Measurements from ENCODE around the gene NCOA7.

Gene NCOA7

GRCh38 chr6:125913145-125913544 lies 122.4 kb downstream of the NCOA7 start:
- H3K4me2 ChIP-seq, result no peak overlapping the region
- no peaks in the 10 kb centered on the region for H3K4me1 ChIP-seq

GRCh38 chr6:125913864-125914351 lies 123.1 kb downstream of the NCOA7 start:
- Histone ChIP-seq H3K36me3 (peaks cover 22% of the 10 kb centered on the region), H3K9ac (no peak overlapping the region), H3K9me3 (no peaks in the 10 kb centered on the region), H3K27me3 (no peaks in the 10 kb centered on the region), H3K4me1 (peaks cover 6% of the 10 kb centered on the region), H3K27ac (no peak overlapping the region), H3K4me3 (no peak overlapping the region), H4K20me1 (no peaks in the 10 kb centered on the region), H3K4me2 (no peak overlapping the region)
- no peak for TF ChIP-seq Cebpa-rat (IDR thresholded peaks at IDR 0.05)

More at GRCh38 chr6:125913145-125913544, 122.4 kb downstream of the NCOA7 start:
- TF ChIP-seq Cebpa-rat (IDR thresholded peaks at IDR 0.05), result no peak
- H3K27me3 ChIP-seq, result no peaks in the 10 kb centered on the region
- H3K27ac ChIP-seq, result no peak overlapping the region
- H3K36me3 ChIP-seq, result peaks cover 22% of the 10 kb centered on the region
- no peaks in the 10 kb centered on the region for H4K20me1 ChIP-seq
- no peaks in the 10 kb centered on the region for H3K9me3 ChIP-seq
- H3K4me3 ChIP-seq, result no peak overlapping the region
- no peak overlapping the region for H3K9ac ChIP-seq

DNA sequence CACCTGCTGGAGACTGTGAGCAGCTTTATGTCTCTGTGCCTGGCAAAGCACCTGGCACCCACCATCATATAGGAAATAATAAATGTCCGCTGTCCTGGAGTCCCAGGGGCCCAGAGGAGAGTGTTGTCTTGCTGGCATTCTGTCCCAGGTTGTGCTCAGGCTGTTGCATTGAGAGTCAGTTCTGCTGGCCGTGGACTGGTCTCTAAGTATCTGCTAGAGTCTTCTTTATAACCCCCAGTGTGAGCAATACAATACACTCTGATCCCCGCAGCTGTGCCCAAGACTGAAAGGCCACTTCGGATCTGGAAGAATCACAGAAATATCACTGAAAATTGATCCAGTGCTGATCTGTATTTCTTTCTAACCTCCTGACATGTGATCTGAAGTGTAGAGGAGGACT lies 127.5 kb downstream of the NCOA7 start:
- no peak overlapping the region for H3K4me3 ChIP-seq
- H3K9ac ChIP-seq, result no peak overlapping the region
- H3K36me3 ChIP-seq, result peaks cover 51% of the 10 kb centered on the region
- H4K20me1 ChIP-seq, result no peaks in the 10 kb centered on the region
- peaks cover 15% of the 10 kb centered on the region for H3K4me1 ChIP-seq
- H3K27me3 ChIP-seq, result no peaks in the 10 kb centered on the region
- no peak for TF ChIP-seq Cebpa-rat (IDR thresholded peaks at IDR 0.05)
- peak overlapping the region; percentile 68; the same call in 1 of the 2 replicates for H3K4me2 ChIP-seq
- no peak overlapping the region for H3K27ac ChIP-seq
- no peaks in the 10 kb centered on the region for H3K9me3 ChIP-seq

- peaks cover 57% of the 10 kb centered on the region for H3K36me3 ChIP-seq
- H3K27me3 ChIP-seq, result no peaks in the 10 kb centered on the region
- H4K20me1 ChIP-seq, result no peaks in the 10 kb centered on the region
- peak overlapping the region; percentile 15 for H3K9ac ChIP-seq
- H3K4me3 ChIP-seq, result no peak overlapping the region
- H3K9me3 ChIP-seq, result no peaks in the 10 kb centered on the region
- peak overlapping the region; percentile 68 for H3K4me2 ChIP-seq
- H3K27ac ChIP-seq, result peak overlapping the region; percentile 40
- peaks cover 15% of the 10 kb centered on the region for H3K4me1 ChIP-seq
- TF ChIP-seq Cebpa-rat (IDR thresholded peaks at IDR 0.05), result no peak
Observed at GRCh38 chr6:125918681-125919566, 128.2 kb downstream of the NCOA7 start.

DNA sequence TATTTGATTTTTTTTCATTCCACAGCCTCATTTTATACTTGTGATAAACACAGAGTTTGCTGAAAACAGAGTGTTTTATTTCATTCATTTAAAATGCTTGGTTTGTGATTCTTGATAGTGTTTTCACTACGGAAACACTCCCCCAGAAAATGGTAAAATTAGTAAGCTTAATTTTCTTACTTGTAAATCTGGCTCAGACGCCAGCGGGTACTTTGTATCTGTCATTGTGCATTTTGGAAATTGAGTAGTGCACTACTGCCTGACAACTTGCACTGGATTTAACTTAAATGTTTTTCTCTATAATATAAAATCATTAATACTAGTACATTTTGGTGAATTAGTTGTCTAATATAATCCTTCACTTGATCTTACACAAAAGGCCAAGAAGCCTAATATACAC lies 128.9 kb downstream of the NCOA7 start:
- H4K20me1 ChIP-seq, result no peaks in the 10 kb centered on the region
- H3K9ac ChIP-seq, result peak overlapping the region; percentile 12; the same call in 1 of the 2 replicates
- H3K27ac ChIP-seq, result peak overlapping the region; percentile 40; the same call in 1 of the 2 replicates
- peak overlapping the region; percentile 68 for H3K4me2 ChIP-seq
- no peaks in the 10 kb centered on the region for H3K27me3 ChIP-seq
- no peak for TF ChIP-seq Cebpa-rat (IDR thresholded peaks at IDR 0.05)
- peaks cover 20% of the 10 kb centered on the region for H3K4me1 ChIP-seq
- H3K4me3 ChIP-seq, result no peak overlapping the region
- no peaks in the 10 kb centered on the region for H3K9me3 ChIP-seq
- peaks cover 58% of the 10 kb centered on the region for H3K36me3 ChIP-seq

GRCh38 chr6:125922322-125922860 lies 131.6 kb downstream of the NCOA7 start:
- no peak overlapping the region for H3K4me2 ChIP-seq
- H3K9ac ChIP-seq, result no peak overlapping the region
- H3K27ac ChIP-seq, result no peak overlapping the region
- TF ChIP-seq Cebpa-rat (IDR thresholded peaks at IDR 0.05), result no peak
- no peaks in the 10 kb centered on the region for H3K27me3 ChIP-seq
- H4K20me1 ChIP-seq, result no peaks in the 10 kb centered on the region
- no peaks in the 10 kb centered on the region for H3K9me3 ChIP-seq
- peaks cover 40% of the 10 kb centered on the region for H3K36me3 ChIP-seq
- peaks cover 30% of the 10 kb centered on the region for H3K4me1 ChIP-seq
- H3K4me3 ChIP-seq, result no peak overlapping the region

- Histone ChIP-seq H4K20me1 (no peaks in the 10 kb centered on the region), H3K36me3 (peaks cover 44% of the 10 kb centered on the region), H3K27me3 (no peaks in the 10 kb centered on the region), H3K4me3 (no peak overlapping the region), H3K4me1 (peaks cover 37% of the 10 kb centered on the region), H3K9ac (no peak overlapping the region), H3K9me3 (no peaks in the 10 kb centered on the region), H3K4me2 (no peak overlapping the region), H3K27ac (no peak overlapping the region)
- no peak for TF ChIP-seq Cebpa-rat (IDR thresholded peaks at IDR 0.05)
Observed at GRCh38 chr6:125923366-125923877, 132.7 kb downstream of the NCOA7 start.

- H3K4me2 ChIP-seq, result no peak overlapping the region
- no peaks in the 10 kb centered on the region for H4K20me1 ChIP-seq
- H3K9ac ChIP-seq, result no peak overlapping the region
- H3K27ac ChIP-seq, result no peak overlapping the region
- no peaks in the 10 kb centered on the region for H3K9me3 ChIP-seq
- H3K4me1 ChIP-seq, result peaks cover 30% of the 10 kb centered on the region
- H3K4me3 ChIP-seq, result no peak overlapping the region
- H3K36me3 ChIP-seq, result peaks cover 44% of the 10 kb centered on the region
- no peaks in the 10 kb centered on the region for H3K27me3 ChIP-seq
- TF ChIP-seq Cebpa-rat (IDR thresholded peaks at IDR 0.05), result no peak
Observed at GRCh38 chr6:125924169-125924568, 133.4 kb downstream of the NCOA7 start.

- H3K4me2 ChIP-seq, result peak overlapping the region; percentile 46
- H4K20me1 ChIP-seq, result no peaks in the 10 kb centered on the region
- H3K27me3 ChIP-seq, result no peaks in the 10 kb centered on the region
- no peak for TF ChIP-seq Cebpa-rat (IDR thresholded peaks at IDR 0.05)
- peaks cover 44% of the 10 kb centered on the region for H3K36me3 ChIP-seq
- H3K27ac ChIP-seq, result no peak overlapping the region
- H3K4me3 ChIP-seq, result no peak overlapping the region
- H3K4me1 ChIP-seq, result peaks cover 24% of the 10 kb centered on the region
- H3K9ac ChIP-seq, result no peak overlapping the region
- no peaks in the 10 kb centered on the region for H3K9me3 ChIP-seq
Observed at GRCh38 chr6:125924697-125925358, 134.1 kb downstream of the NCOA7 start.
